Upper lobe of right lung (tissue), 1 donor: ENCODE data around the gene MAB21L4. TPM values are rescaled to one million over a fixed set of nuclear protein-coding genes. Genes with fewer than 3 reads are reported as not detected.
A peak's percentile ranks its signal among the peaks of the same experiment; 100 is the strongest.

Experiments
- ATAC-seq: fragments of 200-7000 bp; cut with Tn5 transposase; one replicate; pipeline ENCODE4 v1.9.1; 2020; ENCODE audit warnings: mild to moderate bottlenecking, moderate library complexity
- DNase-seq: peaks from one replicate; pipeline ENCODE4 v3.0.0-alpha.2; 2020
- H3K27ac ChIP-seq: fragments of 200-600 bp; one replicate; pipeline ENCODE4 v1.8.0; 2022
- H3K27me3 ChIP-seq: fragments of 200-600 bp; one replicate; pipeline ENCODE4 v1.8.0; 2022; ENCODE audit warnings: mild to moderate bottlenecking
- H3K36me3 ChIP-seq: fragments of 200-600 bp; one replicate; pipeline ENCODE4 v1.8.0; 2022
- H3K4me1 ChIP-seq: fragments of 200-600 bp; one replicate; pipeline ENCODE4 v1.8.0; 2022
- H3K4me3 ChIP-seq: fragments of 200-600 bp; one replicate; pipeline ENCODE4 v1.8.0; 2022; ENCODE audit warnings: mild to moderate bottlenecking
- H3K9me3 ChIP-seq: fragments of 200-600 bp; one replicate; pipeline ENCODE4 v1.8.0; 2022
- CTCF ChIP-seq: fragments of 200-600 bp; IDR thresholded peaks from one replicate; pipeline ENCODE4 v1.8.0; 2022; ENCODE audit warnings: antibody characterized with exemption
- intact Hi-C: fragments of 100-400 bp; cut with DNase I; formaldehyde crosslinking; loops from one replicate; pipeline ENCODE4 v1.11.0; 2022
- total RNA-seq: library from RNA; stranded (reverse); fragmentation: NEBNext Ultra II Directional; extraction: Animal tissue kit (Norgen Biotek cat#: 25700); gene quantifications from one replicate; pipeline ENCODE4 v1.2.1, GENCODE V29; 2021
- donor health status: DM: no; HTN: yes; CAD: no; lungs with severe emphysema.

Gene MAB21L4
- total RNA-seq, 1 donor from 2014 or later = 22.2 TPM

- TF ChIP-seq CTCF = no peak
- no peak overlapping the region for H3K27ac ChIP-seq
- no peaks in the 10 kb centered on the region for H3K36me3 ChIP-seq
- no peaks in the 10 kb centered on the region for H3K27me3 ChIP-seq
- DNase-seq (peak; percentile 63), ATAC-seq (no peak)
- intact Hi-C loops = no loop called here
- no peaks in the 10 kb centered on the region for H3K4me1 ChIP-seq
- H3K9me3 ChIP-seq = no peaks in the 10 kb centered on the region
- H3K4me3 ChIP-seq = no peak overlapping the region
Observed at GRCh38 chr2:240925568-240926515, 29.9 kb upstream of the MAB21L4 start.

DNA sequence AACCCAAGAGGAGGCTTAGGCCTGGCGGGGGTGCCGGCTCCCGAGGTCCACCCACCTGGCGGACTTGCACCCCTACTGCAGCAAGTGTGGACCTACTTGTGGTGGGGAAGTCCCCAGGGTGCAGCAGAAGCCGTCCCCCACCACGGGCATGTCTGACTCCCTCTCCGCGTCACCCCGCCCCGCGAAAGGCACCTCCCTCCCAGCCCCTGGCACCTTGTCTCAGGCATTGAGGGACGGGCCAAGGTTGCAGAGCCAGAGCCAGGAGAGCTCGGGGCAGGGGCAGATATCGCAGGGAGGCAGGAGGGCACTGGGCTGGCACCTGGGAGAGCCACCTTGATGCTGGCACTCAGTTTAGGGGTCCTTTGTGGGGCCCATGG, 29.2 kb upstream of the MAB21L4 start:
- no peak for TF ChIP-seq CTCF
- Histone ChIP-seq H3K36me3 (no peaks in the 10 kb centered on the region), H3K27ac (no peak overlapping the region), H3K9me3 (no peaks in the 10 kb centered on the region), H3K4me3 (no peak overlapping the region), H3K4me1 (no peaks in the 10 kb centered on the region), H3K27me3 (no peaks in the 10 kb centered on the region)
- intact Hi-C loops = no loop called here
- DNase-seq = peak; percentile 58
- ATAC-seq = no peak

DNA sequence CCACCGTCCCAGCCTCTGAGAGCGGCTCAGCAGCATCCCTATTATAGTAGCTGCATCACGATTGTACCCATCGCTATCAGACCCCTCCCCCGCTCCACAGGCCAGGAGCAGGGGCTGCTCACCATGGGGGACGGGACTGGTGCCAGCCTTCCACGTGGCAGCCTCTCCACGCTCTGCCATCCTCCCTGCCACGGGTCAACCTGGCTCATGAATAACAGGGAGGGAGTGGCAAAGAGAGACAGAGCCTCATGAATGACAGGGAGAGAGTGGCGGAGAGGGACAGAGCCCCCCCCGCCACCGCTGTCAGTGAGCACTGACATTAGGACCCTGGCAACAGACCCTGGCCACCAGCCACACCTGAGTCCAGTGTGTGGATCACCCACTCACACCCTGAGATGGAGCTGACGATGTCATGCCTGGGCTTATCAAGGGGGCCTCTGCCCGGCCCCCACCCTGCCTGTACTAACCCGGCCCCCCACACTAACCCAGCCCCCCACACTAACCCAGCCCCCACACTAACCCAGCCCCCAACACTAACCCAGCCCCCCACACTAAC, 27.1 kb upstream of the MAB21L4 start:
- no peak for TF ChIP-seq CTCF
- DNase-seq (peak; percentile 43), ATAC-seq (no peak)

GRCh38 chr2:240922245-240922981, 26.5 kb upstream of the MAB21L4 start:
- Histone ChIP-seq H3K27ac (no peak overlapping the region), H3K27me3 (no peaks in the 10 kb centered on the region)
- ATAC-seq = no peak

More for the DNA sequence above, 27.1 kb upstream of the MAB21L4 start:
- intact Hi-C loops = no loop called here
- H3K9me3 ChIP-seq = no peaks in the 10 kb centered on the region
- no peaks in the 10 kb centered on the region for H3K27me3 ChIP-seq
- H3K4me1 ChIP-seq = no peaks in the 10 kb centered on the region
- no peak overlapping the region for H3K4me3 ChIP-seq
- no peaks in the 10 kb centered on the region for H3K36me3 ChIP-seq
- H3K27ac ChIP-seq = no peak overlapping the region

GRCh38 chr2:240921995-240922244, 26.0 kb upstream of the MAB21L4 start:
- Histone ChIP-seq H3K4me3 (no peak overlapping the region), H3K36me3 (no peaks in the 10 kb centered on the region), H3K4me1 (peaks cover 5% of the 10 kb centered on the region), H3K9me3 (no peaks in the 10 kb centered on the region), H3K27me3 (no peaks in the 10 kb centered on the region), H3K27ac (no peak overlapping the region)
- ATAC-seq (no peak), DNase-seq (peak; percentile 53)
- TF ChIP-seq CTCF = no peak
- intact Hi-C loops = no loop called here

More at GRCh38 chr2:240922245-240922981, 26.5 kb upstream of the MAB21L4 start:
- Histone ChIP-seq H3K4me3 (no peak overlapping the region), H3K4me1 (no peaks in the 10 kb centered on the region), H3K9me3 (no peaks in the 10 kb centered on the region), H3K36me3 (no peaks in the 10 kb centered on the region)
- DNase-seq = no peak
- intact Hi-C loops = no loop called here
- no peak for TF ChIP-seq CTCF
